ENCODE data around the gene YWHAB. TPM values are rescaled to one million over a fixed set of nuclear protein-coding genes. Genes with fewer than 3 reads are reported as not detected.
"Not testable (repeated sequence)": the region's sequence is repeated elsewhere in the genome, so short reads cannot be mapped to it uniquely, and the experiment has no call there.

Gene YWHAB
- polyA plus RNA-seq (ENCODE audit: insufficient read length in 4 of 4) = 100 to 1,000 TPM; 146 to 253 (median 219) TPM

DNA sequence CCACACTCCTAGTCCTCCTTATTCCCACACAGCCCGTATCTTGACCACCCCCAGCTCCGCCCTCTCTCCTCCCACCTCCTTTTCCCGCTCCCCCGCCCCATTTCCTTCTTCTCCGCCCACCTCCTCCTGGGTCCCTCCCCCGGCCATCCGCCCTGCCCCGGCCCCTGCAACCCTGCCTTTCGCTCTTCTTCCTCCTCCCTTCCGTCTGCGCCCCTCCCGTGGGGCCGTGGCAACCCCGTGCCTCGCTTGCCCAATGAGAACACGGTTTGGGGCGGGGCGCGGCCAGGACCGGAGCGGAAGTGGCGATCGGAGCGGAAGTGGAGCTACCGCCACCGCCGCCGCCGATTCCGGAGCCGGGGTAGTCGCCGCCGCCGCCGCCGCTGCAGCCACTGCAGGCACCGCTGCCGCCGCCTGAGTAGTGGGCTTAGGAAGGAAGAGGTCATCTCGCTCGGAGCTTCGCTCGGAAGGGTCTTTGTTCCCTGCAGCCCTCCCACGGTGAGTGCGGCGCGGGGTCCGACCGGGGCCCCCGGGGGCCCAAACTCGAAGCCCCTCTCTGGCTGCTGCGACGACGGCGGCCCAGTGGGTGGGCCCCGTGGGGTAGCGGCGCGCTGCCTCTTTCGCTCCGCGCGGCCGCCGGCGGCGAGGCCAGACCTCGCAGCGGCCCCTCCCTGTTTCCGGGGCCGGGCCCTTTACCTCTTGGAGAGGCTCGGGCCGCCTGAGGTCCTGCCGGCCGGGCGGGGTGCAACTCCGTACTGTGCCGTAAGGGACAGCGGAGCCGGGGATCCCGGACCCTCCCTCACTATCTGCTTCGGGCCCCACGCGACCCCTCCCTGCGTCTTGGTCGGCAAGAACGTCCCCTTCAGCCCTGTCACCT lies at the start of gene YWHAB:
Gene YWHAB (plus strand): TSS at position 314 of the 874 bp plus-strand sequence. CDS start 15,829 bp downstream, outside the sequence.
- DNase-seq (ENCODE audit: low read depth in 4 of 4, low spot score in 3 of 4) = peak; percentile 92 to 97 (median 94)

DNA sequence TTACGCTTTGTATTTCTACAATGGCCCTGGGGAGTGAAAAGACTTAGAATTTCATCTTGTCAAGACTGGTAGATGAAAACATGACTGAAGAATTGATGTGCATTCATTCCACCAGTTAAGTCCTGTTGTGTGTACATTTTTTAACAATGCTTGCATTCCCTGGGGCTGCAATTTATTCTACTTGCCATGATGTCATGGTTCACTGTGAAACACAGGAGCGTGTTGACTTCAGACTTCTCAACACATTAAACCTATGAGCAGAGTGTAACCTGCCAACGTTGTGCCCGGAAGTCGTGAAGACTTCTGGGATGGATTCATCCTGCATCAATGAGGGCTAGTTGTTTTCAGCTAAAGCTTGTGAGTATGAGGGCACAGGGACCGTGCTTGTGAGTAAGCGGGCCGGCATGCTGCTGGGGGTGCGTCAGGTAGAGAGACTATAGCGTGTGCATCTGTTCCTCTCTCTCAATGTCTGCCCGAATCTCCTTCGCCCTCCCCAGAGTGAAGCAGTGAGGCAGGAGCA lies 48.8 kb upstream of the YWHAB start:
- DNase-seq (ENCODE audit: low read depth in 4 of 4, low spot score in 3 of 4) = no peak

DNA sequence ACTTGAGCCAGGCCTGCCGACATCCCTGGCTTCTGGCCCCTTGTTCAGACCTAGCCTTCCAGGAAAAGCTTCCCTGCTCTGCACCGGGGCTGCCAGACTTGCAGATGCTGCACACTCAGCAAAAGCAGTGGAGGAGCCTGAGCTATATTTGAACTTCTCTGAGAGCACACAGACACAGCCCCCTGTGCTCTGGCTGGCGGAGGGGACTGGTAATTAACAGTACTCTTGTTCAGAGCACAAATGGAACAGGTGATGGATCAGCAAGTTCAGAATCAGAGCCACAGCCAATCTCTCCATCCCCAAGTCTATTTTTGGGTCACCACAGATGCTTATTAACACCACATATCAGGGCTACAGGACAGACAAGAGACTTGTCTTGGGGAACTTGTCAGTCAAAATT lies 47.6 kb upstream of the YWHAB start:
- DNase-seq (ENCODE audit: low read depth in 4 of 4, low spot score in 3 of 4) = no peak

DNA sequence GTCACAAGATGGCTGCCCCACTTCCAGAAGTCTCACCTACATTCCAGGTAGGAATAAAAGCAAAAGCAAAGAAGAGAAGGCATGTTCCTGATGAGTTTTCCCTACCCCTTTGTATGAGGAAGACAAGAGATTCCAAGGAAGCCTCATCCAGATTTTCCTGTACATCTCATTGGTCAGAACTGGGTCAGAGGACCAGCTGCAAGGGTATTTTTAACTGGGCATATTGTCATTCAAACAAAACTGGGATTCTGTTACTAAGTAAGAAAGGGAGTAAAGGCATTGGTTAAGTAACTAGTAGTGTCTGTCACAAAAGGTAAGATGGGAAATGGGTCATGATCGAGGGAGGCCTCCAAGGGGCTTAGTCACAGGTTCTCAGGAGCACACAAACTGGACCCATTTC lies 47.0 kb upstream of the YWHAB start:
- DNase-seq (ENCODE audit: low read depth in 4 of 4, low spot score in 3 of 4) = no peak

DNA sequence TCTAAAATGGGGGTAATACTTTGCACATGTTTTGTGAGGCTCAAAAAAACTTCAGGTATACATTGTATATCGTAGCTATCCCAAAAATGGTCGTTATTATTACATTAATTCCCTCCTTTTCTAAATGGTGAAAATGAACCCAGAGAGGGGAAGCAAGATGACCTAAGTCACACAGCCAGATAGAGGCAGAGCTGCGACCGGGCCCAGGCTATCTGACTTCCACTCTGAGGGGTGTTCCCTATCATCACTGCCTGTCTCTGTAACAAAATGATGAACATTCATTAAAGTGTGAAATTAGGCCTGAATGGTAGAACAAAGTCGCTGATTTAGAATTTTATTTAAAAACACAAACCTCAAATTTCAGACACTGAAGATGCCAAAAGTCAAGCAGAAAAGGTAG lies 46.0 kb upstream of the YWHAB start:
- no peak for DNase-seq (ENCODE audit: low read depth in 4 of 4, low spot score in 3 of 4)

DNA sequence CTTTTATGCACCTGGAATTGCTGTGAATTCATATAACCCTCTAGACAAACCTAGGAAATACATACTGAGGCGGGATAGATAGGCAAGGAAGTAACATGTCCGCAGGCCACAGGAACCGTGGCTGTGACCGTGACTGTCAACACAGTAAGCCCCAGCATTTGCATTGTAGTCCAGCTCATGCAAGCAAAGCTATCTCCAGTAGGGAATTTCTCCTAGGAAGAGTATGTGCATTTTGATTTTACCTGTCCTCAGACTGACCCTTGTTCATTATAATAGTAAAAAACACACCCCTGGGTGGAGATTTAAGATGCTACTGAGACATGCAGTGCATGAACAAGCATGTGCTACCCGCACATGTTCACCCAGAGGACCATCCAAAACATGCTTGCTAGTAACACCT lies 44.7 kb upstream of the YWHAB start:
- DNase-seq (ENCODE audit: low read depth in 4 of 4, low spot score in 3 of 4) = no peak

DNA sequence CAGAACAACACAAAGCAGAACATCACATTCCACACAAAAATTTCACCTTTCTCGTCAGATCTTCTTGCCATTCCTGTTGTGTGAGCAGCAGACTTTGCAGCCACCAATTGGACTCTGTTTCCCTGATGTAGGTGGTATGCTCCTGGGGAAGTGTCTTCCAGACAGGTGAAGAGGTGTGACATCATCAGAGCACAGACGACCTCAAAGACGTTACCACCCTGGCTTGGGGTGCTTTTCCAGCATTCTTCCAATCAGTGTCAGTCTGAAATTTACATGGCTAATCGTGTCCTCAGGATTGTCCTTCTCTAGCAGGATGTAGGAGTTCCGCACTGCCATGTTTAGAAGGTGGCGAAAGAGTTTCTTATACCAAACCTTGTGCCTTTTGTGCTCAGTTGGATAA lies 43.5 kb upstream of the YWHAB start:
- DNase-seq (ENCODE audit: low read depth in 4 of 4, low spot score in 3 of 4) = no peak

DNA sequence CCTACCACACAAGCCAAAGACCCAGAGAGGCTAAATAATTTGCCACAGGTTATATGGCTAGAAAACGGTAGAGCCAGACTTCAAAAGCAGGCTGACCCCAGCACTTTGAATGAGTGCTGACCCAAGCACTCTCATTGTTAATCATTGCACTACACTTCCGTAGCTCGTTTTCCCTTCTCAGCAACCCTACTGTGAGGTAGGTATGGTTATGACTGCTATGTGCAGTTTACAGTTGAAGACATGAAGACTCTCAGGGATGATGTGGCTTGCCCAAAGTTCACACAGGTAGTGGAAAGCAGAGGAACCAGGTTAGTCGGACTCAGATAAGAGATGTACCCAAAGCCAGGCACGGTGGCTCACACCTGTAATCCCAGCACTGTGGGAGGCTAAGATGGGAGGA lies 41.6 kb upstream of the YWHAB start:
- DNase-seq (ENCODE audit: low read depth in 4 of 4, low spot score in 3 of 4) = no peak

DNA sequence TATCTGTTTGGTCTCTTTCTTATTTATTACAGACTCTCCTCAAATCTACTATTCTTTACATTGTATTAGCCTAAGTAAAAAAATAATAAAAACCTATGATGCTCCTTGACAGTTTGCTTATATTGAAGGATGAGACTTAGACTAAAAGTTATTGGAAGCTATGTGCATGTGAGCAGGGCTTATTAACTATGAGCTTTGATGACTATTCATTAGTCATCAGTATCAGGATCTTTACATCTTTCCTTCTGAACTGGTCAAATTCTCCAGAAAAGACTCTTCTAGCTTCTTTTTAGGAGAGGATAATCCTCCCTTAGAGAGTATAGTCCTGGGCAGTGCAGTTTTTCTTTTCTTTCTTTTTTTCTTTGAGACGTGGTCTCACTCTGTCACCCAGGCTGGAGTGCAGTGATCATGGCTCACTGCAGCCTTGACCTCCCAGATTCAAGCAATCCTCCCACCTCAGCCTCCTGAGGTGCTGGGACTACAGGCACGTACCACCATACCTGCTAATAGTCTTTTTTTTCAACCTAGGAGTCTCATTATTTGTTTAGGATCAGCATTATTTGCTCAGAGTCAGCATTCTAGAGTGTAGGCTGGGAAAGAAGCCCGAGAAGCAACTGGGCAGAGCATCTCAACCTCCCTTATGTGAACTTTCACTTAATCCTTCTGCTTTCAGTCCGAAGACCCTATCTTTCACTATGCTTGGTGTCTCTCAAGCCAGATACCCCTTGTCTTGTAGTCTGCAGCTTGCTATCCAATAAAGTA lies 37.1 kb upstream of the YWHAB start:
- DNase-seq (ENCODE audit: low read depth in 4 of 4, low spot score in 3 of 4) = no peak

DNA sequence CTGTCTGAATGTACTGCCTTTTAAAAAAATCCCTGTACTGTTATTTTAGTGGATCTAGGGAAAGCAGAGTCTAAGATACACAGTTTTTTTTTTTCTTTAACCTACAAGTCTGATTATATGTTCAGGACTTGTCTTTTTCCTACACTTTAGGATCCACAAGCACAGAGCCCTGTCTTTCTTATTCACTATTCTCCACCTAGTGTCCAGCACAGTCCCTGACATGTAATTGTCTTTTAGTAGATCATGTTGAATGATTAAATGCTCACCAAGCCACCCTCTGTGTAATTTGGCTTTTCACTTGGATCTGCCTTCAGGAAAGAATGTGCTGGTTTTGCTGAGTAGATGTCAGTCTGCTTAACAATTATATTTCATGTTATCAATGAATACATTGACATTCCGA lies 35.8 kb upstream of the YWHAB start:
- no peak for DNase-seq (ENCODE audit: low read depth in 4 of 4, low spot score in 3 of 4)

DNA sequence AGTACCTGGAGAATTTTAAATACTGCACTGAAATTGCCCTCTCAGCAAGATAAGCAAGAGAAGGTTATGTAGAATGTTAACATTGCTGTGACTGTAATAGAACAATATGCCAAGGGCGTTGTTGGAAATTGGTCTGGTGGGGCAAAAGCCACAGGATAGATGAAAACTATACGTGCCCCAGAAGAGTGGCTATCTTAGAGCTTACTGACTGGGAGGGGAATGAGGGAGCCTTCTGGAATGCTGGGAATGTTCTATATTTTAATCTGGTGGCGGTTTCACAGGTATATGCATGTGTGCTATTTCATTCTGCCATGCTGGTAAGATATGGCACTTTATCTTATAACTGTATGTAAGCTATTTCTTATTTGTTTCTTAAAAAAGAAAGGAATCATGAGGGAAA lies 35.2 kb upstream of the YWHAB start:
- no peak for DNase-seq (ENCODE audit: low read depth in 4 of 4, low spot score in 3 of 4)

DNA sequence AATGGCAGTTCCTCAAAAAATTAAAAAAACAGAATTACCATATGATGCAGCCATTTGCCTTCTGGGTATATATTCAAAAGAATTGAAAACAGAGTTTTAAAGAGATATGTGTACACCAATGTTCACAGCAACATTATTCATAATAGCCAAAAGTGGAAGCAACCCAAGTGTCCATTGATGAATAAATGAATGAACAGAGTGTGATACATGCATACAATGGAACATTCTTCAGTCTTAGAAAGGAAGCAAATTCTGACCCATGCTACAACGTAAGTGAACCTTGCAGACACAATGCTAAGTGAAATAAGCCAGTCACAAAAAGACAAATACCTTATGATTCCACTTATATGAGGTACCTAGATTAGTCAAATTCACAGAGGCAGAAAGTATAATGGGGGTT lies 34.7 kb upstream of the YWHAB start:
- DNase-seq (ENCODE audit: low read depth in 4 of 4, low spot score in 3 of 4) = no peak

DNA sequence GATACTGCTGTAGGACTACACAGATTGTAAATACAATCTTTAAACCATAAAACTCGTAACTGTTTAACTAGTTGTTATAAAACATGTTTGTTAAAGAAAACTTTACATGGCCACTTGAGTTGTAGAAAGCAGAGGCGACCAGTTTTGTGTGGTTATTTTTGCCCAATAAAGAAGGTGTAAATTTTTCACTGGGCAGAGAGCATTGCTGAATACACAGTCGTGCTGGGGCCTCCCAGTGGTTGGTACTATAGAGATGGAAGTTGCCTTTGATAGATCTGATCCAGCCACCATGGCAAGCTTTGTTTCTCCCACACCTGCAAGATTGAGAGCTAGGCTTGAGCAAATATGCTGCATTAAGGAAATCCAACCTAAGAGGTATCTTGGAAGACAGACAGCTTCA lies 34.0 kb upstream of the YWHAB start:
- DNase-seq (ENCODE audit: low read depth in 4 of 4, low spot score in 3 of 4) = no peak

DNA sequence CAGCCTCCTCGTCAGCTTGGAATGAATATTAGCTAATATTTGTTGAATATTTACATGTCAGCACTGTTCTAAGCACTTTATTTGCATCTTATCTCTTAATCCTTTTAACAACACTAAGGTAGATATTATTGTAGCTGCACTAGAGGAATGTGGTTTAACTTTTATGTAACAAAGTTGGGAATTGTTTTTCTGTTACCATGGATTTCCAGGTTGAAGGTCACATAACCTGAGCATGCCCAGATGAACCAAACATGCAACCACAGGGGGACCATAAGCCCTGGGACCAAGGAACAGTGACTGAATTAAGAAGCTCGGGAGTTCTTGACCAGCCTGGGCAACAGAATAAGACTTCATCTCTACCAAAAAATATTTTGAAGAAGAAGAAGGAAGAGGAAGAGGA lies 29.1 kb upstream of the YWHAB start:
- DNase-seq (ENCODE audit: low read depth in 4 of 4, low spot score in 3 of 4) = no peak

DNA sequence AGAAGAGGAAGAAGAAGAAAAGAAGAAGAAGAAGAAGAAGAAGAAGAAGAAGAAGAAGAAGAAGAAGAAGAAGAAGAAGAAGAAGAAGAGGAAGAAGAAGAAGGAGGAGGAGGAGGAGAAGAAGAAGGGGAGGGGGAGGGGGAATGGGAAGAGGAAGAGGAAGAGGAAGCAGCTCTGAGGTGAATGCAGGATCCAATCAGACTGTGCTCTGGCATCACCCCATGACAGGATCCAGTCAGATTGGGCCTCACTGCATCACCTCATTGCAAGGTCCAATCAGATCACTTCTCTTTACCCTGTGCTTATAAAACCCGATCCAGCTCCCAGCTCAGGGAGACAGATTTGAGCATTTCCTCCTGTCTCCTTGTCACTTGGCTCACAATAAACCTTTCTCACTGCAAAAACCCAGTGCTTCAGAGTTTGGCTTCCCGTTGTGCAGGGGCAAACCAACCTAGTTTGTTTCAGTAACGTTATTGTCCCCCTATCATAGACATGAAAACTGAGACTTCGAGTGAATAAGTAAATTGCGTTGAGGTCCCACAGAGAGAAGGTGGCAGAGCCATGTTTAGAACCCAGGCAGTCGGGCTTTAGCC lies 28.6 kb upstream of the YWHAB start:
- DNase-seq (ENCODE audit: low read depth in 4 of 4, low spot score in 3 of 4) = no peak

DNA sequence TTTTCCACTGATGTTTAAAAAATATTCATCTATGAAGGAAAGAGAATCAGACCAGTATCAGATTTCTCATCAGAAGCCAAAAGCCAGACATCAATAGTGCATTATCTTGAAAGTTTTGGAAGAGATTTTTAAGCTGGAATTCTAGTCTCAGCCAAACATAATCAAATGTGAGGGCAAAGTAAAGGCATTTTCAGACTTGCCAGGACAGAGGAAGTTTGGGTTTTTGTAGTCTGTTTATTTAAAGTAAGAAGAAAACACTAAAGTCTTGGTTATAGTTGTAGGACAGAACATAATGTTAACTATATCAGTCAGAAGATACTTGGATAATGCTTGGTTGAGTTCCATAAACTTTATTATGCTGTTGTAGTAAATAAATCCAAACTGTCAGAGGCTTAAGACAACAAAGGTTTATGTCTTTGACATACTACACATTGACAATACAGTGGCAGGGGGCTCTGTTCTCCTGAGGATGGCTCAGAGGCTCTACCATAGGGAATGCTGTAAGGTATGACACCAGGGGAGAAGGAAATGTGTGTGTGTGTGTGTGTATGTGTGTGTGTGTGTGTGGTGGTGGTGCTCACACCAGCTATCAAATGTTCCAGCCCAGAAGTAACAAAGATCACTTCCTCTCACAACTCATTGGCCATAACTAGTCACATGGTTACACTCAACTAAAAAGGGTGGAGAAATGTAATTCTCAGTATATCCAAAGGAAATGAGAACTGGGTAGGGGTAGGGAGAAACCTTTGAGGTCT lies 26.7 kb upstream of the YWHAB start:
- peak in 1 of 4 donors; percentile 19 for DNase-seq (ENCODE audit: low read depth in 4 of 4, low spot score in 3 of 4)

DNA sequence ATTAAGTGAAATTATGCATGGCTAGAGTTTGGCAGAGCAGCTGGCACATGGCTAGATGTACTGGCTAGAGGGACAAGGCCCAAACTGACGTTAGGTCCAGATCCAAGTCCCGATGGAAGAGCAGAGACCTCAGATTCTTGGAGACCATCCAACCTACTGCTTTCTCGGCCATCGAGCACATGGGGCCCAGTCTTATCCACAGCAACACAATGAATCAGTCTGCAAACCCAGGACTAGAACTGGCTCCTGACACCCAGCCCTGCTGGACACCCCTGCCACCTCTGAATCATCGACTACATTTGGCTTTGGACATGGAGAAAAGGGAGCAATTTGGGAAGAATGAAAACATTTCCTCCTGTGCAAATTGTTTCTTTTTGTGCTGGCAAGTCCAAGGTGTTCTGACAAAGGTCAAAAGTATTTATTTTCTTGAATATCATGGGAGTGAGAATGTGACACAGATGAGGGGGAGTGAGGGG lies 23.9 kb upstream of the YWHAB start:
- DNase-seq (ENCODE audit: low read depth in 4 of 4, low spot score in 3 of 4) = no peak

DNA sequence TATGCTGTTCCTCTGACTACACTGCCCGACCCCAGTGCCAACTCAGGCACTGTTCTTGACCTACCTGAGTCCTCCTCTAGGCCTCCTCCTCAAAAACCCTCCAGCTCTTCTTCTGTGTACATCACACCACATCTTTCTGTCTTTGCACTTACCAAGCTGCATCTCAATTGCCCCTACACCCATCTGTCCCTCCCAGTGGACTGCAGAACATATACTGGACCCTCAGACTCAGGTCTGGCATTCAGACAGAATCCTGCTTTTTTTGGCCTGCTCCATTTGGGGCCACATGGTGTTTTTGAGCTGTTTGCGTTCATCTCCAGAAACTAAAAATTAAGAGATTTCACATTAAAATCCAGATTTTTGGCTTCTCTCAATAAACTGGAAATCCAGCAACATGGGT lies 23.2 kb upstream of the YWHAB start:
- no peak for DNase-seq (ENCODE audit: low read depth in 4 of 4, low spot score in 3 of 4)

DNA sequence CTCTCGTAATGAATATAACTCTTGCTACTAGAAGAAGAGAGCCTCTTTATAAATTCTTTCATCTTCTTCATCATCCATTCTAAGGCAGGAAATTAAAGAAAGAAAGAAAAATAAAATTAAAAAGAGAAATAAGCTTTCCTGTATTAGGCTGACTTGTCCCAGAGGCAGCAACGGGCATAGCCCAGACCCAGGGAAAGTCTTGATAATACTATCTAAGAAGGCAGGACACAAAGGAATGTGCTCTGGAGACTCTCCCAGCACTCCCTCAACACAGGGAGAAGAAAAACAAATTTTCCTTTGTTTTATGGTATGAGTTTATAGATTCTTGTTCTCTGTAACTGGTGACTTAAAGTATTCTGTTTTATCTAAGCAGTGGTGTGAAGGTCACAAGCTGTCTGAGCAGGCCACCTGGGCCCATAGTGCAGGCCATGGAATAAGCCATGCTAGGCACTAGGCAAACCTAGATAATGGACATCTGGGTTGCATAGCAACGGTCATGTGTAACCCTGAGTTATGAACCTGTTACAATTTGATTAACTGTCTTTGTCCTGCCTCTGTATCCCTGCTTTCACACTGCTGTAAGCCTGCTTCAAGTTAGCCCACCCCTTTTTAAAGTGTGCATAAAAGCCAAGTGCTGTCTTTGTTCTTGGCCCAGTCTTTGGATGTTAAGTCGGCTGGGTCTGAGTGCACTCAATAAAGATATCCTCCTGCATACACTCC lies 22.0 kb upstream of the YWHAB start:
- DNase-seq (ENCODE audit: low read depth in 4 of 4, low spot score in 3 of 4) = not testable (repeated sequence)

DNA sequence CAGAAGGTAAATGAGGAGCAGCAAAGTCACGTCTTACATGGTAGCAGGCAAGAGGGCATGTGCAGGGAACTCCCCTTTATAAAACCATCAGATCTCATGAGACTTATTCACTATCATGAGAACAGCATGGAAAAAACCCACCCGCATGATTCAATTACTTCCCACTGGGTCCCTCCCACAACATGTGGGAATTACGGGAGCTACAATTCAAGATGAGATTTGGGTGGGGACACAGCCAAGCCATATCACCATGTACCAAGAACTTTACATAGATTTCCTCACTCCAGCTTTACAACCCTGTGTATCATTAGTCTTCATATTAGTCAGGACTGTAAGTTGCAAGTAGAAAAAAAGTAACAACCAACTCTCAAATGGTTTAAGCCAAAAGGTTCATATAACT lies 21.0 kb upstream of the YWHAB start:
- not testable (repeated sequence) for DNase-seq (ENCODE audit: low read depth in 4 of 4, low spot score in 3 of 4)

All from left renal pelvis (tissue), 4 donors.